GM12874 (cell line): ENCODE results near the gene SLC16A11.

Experiments
- TF ChIP-seq, protein P1 (sequence below): IDR thresholded peaks from 2 replicates; pipeline ENCODE4 v1.5.1; 2011; ENCODE audit warnings: low read depth, mild to moderate bottlenecking, control low read depth, low read length, moderate library complexity; ENCODE audit not compliant: insufficient read depth

SLC16A11 gene

DNA sequence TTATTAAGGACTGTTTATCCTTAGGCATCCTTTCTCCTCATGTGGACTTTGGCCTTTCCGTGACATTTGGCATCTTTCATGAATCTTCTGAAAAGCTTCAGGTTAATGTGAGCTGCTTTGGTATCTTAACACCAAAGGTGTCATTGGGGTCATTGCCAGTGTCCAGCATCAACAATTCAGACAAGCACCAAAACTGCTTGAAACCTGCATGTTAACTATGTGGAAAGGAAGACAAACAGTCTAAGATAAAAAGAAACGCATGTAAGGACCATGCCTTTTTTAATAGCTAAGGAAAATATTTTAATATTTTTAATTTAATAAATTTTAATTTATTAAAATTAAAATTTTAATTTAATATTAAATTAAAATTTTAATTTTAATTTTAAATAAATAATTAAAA, 40.1 kb downstream of the SLC16A11 start:
- TF ChIP-seq, protein P1, sequence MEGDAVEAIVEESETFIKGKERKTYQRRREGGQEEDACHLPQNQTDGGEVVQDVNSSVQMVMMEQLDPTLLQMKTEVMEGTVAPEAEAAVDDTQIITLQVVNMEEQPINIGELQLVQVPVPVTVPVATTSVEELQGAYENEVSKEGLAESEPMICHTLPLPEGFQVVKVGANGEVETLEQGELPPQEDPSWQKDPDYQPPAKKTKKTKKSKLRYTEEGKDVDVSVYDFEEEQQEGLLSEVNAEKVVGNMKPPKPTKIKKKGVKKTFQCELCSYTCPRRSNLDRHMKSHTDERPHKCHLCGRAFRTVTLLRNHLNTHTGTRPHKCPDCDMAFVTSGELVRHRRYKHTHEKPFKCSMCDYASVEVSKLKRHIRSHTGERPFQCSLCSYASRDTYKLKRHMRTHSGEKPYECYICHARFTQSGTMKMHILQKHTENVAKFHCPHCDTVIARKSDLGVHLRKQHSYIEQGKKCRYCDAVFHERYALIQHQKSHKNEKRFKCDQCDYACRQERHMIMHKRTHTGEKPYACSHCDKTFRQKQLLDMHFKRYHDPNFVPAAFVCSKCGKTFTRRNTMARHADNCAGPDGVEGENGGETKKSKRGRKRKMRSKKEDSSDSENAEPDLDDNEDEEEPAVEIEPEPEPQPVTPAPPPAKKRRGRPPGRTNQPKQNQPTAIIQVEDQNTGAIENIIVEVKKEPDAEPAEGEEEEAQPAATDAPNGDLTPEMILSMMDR = no peak

DNA sequence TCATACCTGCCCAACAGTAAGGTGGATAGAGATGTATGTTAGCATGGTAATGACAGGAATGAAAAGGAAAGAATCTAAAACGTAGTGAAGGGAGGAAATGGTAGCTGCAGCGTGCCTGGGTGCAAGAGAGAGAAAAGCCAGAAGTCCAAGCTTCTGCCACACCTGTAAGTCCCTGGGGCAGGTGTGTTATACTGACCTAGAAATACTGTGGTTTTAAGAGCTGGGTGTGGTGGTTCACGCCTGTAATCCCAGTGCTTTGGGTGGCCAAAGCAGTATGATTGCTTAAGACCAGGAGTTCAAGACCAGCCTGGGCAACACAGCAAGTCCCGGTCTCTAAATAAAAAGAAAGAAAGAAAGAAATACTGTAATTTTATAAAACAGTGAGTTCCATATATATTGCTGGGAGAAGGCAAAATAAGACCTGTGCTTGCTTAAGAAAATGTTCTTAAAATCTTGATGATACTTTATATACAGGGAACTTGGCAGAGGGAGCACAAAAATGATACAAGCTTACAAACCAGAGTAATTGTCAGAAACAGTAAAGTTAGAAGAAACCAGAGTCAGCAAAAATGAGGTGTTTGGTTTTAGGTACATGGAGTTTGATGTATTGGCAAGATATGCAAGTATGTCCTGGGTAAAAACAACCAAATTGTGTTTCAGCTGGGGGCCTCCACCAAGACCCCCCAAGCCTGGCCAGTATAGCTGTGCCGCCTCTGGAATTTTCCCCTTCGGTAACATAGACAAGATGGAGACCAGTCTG, 41.4 kb downstream of the SLC16A11 start:
- TF ChIP-seq, protein P1 = no peak

DNA sequence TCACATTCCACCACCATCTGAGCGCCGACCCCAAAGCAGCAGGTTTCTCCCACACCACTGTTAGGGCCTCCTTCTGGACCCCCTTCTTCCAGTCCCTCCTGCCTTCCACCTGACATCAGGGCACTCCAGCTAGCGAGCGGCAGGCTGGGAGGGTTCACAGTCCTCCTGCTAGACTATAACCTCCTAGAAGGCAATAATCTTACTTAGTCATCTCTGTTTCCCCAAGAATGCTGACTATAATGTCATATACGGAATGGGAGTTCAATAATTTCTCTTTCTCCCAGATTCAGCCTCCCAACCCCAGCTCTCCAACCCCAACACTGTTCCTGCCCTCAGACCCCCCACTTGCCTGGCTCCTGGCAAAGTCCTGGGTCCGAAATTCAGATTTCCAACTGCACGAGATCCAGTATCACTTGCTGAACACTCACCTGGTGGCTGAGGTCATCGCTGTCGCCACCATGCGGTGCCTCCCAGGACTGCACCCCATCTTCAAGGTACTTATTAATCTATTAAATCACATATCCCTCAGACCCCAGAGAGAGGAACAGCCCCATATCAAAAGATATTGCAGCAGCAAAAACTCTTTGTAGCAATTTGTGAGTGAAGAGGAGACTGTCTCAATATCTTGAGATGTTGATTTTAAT, 42.5 kb downstream of the SLC16A11 start:
- TF ChIP-seq, protein P1 = peak; percentile 31; the same call in 1 of the 2 replicates

DNA sequence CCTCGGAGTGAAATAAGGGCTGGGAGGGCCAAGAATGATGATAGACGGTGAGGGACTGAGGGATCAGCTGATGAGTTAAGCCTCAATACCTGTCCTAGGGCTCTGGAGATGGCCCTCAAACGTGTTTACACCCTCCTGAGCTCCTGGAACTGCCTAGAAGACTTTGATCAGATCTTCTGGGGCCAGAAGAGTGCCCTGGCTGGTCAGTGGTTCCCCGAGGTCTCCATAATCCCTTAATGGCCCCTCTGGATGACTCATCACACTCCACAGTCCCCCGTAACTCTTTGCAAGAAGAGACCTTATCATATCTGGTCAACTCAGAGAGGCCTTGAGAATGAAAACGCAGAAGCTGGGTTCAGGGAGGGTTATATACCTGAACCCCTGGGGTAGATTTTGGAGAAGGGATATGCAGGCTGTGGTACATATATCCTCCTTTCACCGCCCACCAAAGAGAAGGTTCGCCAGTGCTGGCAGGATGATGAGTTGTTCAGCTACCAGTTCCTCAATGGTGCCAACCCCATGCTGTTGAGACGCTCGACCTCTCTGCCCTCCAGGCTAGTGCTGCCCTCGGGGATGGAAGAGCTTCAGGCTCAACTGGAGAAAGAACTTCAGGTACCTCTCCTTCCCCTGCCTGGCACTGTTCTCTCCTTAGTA, 44.9 kb downstream of the SLC16A11 start:
- TF ChIP-seq, protein P1 = no peak

DNA sequence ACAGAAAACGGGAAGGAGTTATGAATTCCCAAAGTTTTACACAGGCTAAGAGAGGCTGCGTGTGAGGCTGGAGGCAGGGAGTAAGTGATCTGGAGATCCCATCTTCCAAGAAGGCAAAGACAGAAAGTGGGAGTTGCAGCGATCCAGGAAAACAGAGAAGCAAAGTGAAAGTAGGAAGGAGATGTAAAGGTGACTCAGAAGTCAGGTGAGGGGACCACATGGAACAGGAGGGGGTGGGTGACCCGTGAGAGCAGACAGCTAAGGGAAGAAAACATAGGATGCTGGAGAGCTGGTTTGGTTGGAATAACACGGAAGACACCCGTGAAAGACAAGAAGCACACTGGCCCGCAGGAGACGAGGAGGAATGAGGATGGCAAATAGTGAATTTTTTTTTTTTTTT, 46.7 kb downstream of the SLC16A11 start:
- TF ChIP-seq, protein P1 = no peak

DNA sequence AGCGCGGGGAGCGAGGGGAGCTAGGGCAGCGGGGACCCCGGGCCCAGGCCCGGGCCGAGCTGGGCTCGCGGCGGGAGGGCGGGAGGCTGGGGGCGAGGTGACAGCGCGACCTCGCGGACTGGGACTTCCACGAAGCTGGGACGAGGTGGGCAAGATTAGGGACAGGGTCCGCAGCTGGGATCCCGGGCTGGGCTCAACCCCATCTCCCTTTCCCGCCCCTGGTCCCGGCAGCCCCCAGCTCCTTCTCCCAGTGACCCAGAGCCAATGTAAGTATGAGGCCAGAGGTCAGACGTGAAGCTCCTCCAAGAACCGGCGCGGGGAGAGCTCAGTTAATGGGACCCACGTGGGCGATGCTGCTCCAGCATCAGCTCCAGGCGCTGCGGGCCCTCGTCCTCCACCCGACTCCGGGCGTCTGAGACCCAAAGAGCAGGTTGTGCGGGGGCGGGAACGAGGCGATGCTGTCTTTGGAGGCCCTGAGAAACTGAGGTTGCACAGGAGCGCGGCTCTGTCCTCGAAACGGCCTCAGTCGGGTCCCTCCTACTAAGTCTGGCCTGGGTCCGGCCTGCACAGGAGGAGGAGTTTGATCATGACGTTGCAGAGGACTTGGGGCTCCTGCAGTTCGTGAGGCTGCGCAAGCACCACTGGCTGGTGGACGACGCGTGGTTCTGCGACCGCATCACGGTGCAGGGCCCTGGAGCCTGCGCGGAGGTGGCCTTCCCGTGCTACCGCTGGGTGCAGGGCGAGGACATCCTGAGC, 47.5 kb downstream of the SLC16A11 start:
- TF ChIP-seq, protein P1 = no peak
